HG02938 (cell line): Measurements from ENCODE around the gene MAN1A2.

Source experiments
- ATAC-seq: cut with Tn5 transposase; IDR thresholded peaks from one replicate; pipeline ENCODE4 v1.9.1; 2021; ENCODE audit warnings: mild to moderate bottlenecking, moderate library complexity; ENCODE audit not compliant: unreplicated experiment

The MAN1A2 gene

DNA sequence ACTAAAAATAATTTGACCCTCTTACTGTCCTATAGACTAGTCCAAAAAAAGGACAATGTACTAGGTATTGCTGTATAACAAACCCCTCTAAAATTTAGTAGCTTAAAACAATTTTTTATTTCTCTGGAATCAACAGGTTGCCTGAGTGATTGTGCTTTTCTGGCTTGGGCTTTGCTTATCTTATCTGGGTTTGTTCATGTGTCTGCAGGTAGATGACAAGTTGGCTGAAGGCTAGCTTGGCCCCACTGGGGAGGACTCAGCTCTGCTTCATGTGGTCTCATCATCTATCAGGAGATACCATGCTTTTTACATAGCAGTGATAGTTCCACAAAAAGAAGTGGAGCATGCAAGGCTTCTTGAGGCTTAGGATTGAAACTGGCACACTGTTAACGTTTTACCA, 114.2 kb downstream of the MAN1A2 start:
- ATAC-seq, result no peak

DNA sequence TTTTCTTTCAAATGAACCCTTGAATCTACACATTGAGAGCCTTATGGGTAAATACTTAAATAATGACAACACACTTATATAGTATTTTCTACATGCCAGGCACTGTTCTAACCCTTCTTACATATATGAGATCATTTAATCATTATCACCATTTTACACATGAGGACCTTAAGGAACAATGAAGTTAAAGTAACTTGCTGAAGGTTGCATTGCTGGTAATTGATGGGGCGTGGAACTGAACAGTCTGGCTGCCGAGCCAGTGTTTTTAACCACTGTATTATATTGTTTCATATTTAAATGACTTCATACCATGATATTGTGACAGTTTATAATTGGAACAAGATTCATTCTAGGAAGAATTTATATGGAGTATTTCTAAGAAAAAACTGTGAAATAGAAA, 126.7 kb downstream of the MAN1A2 start:
- ATAC-seq, result no peak

DNA sequence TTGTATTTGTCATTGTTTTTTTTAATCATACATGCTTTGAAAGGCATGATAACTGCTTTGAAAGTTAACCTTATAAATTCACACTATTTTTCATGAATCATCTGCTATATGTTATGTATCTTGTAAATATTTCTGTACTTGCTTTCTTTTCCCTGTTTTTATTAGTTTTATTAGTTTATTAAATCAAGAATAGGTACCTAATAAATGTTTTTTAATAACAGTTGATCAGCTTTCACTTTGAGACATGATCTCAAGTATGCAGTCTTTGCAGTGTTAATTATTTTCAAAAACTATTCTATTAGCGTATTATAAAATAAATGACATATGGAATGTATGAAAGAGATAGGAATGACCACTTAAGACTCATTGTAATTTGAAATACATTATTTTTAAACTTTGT, 127.8 kb downstream of the MAN1A2 start:
- no peak for ATAC-seq

DNA sequence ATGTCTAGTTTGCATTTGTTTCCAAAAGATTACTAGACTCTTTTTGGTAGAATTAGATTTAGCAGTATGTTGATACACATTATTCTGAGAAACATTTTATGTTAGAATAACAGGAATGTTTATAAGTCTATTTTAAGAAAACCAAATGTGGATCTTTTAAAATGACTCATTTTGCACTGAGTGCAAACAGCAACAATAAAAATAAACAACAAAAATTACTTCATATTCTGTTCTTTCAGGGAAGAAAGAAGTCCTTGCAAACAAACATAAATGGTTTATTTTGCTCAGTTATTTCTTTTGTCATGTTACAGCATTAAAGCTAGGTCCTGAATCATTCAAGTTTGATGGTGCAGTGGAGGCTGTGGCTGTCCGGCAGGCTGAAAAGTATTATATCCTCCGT, 131.8 kb downstream of the MAN1A2 start:
- ATAC-seq, result no peak

DNA sequence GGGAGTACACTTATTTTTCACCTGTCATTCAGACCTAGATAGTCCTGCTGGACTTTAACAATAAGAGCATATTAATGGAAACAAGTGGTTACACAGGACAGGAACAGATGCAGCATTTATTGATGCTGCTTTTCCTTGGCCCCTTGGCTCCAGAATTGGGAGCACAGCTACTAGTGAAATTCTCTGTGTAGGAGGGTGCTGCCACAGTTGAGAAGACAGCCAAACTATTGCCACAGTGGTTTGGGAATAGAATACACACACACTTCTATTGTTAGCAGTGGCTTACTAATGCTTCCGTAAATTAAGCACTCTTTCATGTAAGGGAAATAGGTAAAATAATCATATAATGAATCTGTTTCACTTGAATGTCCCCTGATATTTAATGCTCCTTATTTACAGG, 133.3 kb downstream of the MAN1A2 start:
- no peak for ATAC-seq

DNA sequence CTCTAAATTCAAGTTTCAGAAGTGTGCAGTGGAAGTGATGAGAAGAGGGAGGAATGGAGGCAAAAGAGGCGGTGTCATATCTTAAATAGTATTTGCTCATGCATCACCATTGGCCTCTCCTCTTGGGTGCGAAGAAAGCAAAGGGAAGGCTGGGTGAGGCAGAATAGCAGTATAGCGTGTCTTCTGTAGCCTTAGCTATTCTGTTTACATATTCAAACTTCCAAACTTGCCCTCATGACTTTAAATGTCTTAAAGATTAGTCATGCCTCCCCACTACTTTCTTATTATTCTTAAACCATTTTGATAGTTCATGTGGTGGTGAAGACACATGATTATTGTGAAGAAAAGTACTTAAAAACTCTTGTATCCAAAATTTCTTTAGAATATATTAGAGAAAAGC, 134.0 kb downstream of the MAN1A2 start:
- ATAC-seq, result no peak

DNA sequence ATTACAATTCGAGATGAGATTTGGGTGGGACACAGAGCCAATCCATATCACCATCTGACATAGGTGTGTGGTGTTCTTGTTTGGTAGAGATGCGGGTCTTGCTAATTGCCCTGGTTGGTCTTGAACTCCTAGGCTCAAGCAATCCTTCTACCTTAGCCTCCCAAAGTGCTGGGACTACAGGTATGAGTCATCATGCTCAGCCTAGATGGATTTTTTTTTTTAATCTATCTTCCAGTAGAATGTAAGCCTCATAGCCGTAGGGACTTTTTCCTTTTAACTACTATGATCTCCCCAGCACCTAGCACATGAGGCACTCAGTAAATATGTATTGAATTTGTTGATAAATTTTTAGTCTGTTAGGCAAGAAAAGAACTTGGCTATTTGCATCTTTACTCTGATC, 144.0 kb downstream of the MAN1A2 start:
- no peak for ATAC-seq

DNA sequence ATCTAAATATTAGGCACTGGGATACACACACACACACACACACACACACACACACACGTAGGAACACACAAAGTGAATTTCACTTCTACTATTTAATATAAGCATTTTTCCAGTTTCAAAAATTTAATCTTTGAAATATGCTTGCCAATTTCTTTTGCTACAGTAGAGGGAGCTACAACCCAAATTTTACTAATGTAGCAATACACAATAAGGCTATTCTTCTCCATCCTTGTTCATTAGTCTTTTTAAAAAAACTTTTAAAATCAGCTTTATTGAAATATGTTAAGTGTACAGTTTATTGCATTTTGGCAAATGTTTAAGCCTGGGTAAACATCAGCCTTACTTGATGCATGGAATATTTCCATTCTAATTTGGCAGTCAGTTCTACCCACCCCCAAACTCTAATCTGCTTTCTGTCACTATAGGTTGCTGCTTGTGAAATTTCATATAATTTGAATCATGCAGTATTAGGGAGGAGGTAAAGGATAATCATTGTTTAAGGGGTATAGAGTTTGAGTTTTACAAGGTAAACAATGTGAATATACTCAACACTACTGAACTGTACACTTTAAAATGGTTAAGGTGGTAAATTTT, 145.6 kb downstream of the MAN1A2 start:
- no peak for ATAC-seq

DNA sequence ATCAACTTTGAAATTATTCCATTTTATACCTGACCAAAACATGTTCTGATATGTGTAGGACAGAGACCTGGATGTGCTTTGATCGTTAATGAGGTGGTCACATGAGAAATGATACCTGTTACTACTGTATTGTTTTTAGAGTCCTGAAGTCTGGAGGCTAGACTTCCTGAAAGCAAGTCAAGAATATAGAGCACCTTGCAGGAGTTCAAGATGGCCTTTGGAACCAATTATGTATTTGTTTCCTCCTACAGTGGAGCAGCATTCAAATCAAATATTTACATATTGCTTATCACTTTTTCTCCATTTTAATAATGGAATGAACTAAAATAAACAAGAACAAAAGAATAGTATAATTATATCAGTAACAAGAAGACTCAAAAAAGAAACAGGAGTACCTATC, 155.9 kb downstream of the MAN1A2 start:
- no peak for ATAC-seq

DNA sequence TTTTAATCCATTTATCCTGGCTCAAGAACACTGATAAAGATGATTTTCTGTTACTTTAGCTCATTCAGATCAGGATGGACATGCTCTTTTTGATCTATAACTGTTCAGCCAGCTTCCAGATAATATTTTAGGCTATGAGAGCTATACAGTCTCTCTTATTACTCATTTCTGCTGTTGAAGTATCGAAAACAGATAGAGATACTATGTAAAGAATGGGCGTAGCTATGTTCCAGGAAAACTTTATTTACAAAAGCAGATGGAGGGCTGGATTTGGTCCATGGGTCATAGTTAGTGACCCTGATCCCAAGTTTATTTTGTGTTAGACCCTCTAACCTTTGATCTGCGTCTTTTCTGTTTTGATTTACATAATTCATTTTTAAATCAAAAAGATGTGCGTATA, 159.8 kb downstream of the MAN1A2 start:
- ATAC-seq, result no peak

DNA sequence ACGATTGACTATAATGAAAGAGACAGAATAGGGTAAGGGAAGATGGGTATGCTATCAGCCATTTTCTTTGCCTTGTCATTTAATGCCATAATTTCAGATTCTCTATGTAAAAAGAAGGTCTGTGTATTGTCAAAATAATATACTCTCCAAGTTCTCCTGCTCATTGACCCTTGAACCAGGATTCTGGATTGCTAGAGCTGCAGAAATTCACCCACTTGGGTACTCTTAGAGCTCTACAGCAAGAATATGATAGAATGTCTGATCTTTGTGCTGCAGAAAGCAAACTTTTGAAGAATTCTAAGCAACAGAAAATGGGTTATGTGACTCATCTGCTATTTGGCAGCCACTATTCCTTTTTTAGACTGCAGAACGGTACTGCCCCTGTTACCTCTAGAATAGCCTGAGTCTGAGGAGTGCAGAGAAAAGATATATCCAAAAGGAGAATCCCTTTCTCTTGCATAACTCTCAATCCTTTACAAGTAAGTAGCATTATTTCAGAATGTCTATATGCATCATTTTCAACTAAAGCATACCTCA, 160.4 kb downstream of the MAN1A2 start:
- no peak for ATAC-seq

DNA sequence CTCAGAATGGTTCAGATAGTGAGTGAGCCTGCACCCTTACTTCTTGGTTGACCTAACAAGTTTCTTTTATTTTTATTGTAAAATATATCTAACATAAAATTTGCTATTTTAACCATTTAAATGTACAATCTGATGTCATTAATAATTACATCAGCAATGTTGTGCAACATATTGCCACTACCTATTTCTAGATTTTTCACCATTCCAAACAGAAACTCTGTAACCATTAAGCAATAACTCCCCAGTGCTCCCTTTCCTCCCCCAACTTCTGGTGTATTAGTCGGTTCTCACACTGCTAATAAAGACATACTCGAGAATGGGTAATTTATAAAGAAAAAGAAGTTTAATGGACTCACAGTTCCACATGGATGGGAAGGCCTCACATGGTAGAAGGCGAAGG, 162.4 kb downstream of the MAN1A2 start:
- ATAC-seq, result no peak

DNA sequence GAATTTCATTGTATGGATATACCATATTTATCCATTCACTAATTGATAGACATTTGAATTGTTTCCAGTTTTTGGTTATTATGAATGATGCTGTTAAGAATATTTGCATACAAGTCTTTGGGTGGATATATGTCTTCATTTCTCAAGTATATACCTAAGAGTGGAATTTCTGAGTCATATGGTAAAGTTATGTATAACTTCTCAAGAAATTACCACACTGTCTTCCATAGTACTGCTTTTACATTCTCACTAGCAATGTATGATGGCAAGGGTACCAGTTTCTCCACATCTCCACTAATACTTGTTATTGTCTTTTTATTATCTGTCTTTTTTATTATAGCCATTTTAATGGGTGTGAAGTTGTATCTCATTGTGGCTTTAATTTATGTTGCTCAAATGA, 164.0 kb downstream of the MAN1A2 start:
- ATAC-seq, result no peak

DNA sequence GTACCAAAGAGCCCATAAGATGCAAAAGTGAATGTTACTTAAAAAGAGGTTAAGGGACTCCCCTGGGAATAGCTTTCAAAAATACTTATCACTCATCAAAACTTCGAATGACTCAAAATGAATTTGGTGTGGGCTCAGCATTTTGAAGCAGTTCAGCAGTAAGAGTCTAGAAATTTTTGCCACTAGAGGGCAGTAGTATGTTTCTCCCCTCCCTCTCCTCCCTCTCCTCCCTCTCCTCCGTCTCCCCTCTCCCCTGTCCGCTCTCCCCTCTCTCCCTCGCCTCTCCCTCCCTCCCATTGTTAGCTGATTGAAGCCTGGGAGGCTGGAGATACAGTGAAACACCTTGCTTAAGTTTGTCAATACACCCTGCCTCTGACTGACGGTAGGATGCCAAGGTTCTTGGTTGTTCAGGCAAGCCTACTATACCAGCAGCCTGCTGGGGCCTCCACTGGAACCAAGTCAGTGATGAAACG, 167.8 kb downstream of the MAN1A2 start:
- peak; percentile 62 for ATAC-seq

DNA sequence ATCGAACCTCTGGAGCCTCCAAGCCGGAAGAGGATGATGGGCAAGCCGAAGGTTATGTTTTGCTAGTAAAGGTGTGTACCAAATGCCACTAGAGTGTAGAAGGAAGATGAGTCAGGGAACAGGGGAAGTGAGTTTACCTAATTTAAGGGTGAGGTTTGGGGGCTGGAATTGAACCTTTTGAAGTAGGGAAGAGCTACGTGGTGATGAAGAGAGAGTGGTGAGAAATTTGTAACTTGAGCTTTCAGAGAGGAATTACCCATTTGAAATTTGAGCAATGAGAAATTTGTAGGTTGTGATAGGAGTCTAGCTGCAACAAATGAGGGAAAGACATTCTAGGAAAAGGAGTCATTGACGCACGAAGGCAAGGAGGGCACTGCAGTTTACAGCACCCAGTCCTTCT, 168.6 kb downstream of the MAN1A2 start:
- no peak for ATAC-seq

DNA sequence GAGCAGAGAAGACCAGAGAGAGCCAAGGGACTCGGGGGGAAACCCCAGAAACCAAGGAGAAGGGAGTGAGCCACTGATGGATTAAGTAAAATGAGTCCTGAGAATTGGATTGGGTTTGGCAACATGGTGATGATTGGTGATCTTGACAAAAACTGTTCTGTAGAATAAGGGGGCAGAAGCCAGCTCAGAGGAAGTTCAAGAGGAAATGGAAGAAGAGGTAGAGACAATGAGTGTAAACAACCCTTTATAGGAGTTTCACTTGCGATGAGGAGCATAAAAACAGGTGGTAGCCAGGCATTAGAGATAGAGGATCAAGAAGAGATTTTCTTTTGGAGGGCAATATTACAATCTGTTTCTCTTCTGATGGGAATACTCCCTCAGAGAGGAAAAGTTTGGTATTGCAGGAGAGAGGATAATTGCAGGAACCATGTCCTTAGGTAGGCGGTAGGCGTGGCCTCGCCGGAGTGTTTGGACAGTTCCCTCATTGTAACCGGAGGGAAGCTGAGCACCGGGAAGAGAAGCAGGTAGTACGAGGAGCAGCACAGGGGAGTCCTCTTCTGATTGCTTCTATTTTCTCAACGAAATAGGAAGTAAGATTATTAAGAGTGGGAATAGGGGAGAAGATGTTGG, 170.2 kb downstream of the MAN1A2 start:
- no peak for ATAC-seq

DNA sequence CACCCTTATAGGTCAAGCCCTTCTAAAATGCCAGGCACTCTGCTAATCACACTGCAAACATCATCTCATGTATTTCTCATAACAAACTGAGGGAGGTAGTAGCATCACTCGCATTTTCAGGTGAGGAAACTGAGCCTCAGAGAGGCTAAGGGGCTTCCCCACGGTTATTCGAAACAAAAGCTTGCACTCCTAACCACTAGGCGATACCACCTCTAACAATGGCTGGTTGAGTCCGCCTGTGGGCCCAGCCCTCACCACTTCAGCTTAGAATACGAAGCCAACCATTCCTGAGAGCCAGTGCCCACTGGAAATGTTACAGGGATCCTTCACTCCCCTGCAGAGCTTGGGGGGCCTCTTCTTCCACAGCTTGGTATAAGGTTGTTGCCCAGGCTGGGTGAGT, 173.3 kb downstream of the MAN1A2 start:
- ATAC-seq, result no peak

DNA sequence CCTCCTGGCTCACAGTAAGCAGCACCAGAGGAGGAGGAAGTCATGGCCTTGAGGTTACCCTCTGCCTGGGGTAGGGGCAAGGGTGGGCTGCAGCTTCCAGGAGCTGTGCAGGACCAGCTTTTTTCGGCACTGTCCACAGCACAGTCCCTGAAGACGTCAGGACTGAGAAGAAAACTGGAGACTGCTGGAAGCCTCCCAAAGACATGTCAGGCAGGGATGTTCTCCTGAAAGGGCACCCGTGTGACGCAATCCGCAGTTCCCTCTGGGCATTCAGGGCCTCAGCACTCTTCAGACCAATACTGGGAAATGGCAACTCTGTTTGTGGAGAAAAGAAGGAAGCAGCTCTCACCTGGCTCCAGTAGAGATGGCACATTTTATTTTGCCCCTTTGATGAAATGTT, 173.8 kb downstream of the MAN1A2 start:
- no peak for ATAC-seq

DNA sequence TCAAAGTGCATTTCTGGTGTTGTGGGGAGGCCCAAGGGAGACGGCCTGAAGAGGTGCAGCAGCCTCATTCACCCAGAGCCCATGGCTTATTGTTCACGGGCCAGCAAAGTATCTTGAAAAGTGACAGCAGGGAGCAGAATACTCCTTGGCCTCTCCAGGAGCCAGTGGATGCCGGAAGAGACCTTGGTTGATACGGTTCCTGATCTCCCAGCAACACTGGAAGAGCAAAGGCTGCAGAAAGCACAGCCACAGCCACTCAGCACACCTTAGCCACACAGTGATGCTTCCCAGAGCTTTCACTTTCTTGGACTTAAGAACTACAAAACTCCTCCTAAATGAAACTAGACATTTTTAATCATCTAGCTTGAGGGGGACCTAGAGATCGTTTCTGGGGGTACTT, 174.3 kb downstream of the MAN1A2 start:
- ATAC-seq, result no peak

DNA sequence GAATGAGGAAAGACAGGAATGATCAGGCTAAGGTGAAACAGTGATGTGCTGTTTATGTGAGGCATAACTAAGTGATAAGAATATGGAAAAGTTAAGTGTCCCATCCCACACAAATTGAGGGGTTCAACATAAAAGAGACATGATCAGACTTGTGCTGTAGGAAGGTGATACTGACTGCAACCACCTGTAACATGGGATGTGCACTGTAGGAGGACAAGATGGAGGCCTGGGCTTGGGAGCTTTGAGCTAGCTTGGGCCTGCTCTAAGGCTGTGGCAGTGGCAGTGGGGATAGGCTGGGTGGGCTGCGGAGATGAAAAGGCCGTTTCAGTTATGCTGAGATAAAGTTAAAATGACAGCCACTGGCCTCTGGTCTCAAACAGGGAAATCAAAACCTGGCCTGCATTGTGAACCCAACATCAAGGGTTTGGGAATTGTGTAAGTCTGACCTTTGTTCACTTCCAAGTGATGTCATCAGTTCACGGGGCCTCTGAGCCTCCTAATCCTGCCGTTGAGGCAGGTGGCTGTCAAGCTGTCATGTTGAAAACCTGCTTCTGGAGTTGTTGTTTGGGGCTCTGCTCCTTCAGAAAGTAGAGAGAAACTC, 177.4 kb downstream of the MAN1A2 start:
- no peak for ATAC-seq

DNA sequence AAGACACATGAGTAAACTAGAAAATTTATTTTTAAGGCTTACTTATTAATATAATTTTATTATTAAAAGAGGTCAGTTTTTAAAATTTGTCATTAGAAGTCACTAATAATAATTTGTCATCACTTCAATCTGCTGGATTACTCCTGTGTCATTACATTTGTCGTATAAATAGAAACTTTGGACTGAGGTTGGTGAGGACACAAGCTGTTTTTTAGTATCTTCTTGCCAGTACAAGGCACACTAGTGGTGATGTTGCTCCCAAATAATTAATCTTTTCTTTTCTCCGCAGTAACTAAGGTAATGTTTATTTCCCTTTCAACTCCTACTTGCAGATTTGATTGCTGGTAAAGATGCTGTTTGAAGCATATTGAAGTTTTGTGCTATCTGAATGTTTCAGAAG, 179.2 kb downstream of the MAN1A2 start:
- no peak for ATAC-seq

DNA sequence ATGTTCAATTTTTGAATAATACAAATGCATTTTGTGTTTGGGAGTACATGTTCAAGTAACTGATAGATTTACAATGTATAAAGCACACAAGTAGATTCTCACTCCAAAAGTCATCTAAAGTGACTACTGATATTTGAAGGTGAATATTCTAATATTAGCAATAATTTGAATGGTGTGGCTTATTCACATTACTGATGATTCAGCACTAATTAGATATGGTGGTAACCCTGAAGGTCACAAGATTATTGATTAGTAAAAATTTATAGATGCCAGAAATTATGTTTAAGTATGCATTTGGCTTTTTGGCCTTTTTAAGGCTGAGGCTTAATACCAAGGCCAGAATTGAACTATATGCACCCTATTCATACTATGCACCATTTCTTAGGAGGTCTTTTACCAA, 186.2 kb downstream of the MAN1A2 start:
- no peak for ATAC-seq
